Pulmonary artery endothelial cell (primary cell): ENCODE data around the gene SDHA. TPM values are rescaled to one million over a fixed set of nuclear protein-coding genes. Genes with fewer than 3 reads are reported as not detected.
"Not testable (repeated sequence)": the region's sequence is repeated elsewhere in the genome, so short reads cannot be mapped to it uniquely, and the experiment has no call there.

Experiments used
- DNase-seq: peaks from one replicate; pipeline ENCODE4 v3.0.0-alpha.2; 2011; ENCODE audit warnings: low read depth, low spot score
- total RNA-seq: library from RNA; depleted of rRNA; stranded (reverse); fragments of >200 nt; gene quantifications from 2 replicates; pipeline ENCODE4 v1.2.3, GENCODE V29; 2014

SDHA gene
- total RNA-seq, 1 donor from 2014 or later, result 210 TPM

DNA sequence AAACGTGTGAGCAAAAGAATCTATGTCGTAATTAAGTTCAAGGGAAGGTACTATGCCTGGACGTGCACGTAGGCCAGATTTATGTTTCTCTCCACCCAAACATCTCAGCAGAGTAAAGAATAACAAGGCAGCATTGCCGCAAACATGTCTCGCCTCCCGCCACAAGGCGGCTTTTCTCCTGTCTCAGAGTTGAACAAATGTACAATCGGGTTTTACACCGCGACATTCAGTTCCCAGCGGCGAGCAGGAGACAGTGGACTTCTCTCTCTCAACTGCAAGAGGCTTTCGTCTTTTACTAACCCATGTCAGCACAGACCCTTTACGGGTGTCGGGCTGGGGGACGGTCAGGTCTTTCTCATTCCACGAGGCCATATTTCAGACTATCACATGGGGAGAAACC lies 21.1 kb upstream of the SDHA start:
- not testable (repeated sequence) for DNase-seq

DNA sequence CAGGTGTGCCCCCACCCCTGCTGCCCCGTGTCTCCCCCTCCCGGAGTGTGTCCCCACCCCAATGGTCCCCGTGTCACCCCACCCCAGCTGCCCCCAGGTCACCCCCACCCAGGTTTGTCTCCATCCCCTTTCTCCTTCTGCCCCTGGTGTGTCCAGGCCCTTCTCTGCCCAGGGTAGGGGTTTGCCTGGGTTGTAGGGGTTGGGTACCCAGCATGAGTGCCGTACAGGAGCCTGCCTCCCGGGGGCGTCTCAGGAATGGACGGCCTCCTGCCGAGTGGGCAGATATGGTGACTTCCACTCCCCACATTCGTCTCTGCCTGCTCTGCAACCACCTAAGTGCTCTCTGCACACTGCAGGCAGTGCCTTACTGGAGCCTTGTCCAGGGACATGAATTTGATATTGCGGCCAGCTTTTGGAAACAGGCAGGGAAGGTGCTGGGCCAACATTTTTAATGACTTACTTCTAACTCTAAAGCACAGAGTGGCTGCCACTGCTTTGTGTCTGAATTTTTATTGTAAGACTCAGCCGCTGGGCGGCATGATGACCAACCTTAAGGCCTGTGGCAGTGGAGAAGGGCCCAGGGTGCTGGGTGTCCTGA lies 20.1 kb upstream of the SDHA start:
- no peak for DNase-seq

DNA sequence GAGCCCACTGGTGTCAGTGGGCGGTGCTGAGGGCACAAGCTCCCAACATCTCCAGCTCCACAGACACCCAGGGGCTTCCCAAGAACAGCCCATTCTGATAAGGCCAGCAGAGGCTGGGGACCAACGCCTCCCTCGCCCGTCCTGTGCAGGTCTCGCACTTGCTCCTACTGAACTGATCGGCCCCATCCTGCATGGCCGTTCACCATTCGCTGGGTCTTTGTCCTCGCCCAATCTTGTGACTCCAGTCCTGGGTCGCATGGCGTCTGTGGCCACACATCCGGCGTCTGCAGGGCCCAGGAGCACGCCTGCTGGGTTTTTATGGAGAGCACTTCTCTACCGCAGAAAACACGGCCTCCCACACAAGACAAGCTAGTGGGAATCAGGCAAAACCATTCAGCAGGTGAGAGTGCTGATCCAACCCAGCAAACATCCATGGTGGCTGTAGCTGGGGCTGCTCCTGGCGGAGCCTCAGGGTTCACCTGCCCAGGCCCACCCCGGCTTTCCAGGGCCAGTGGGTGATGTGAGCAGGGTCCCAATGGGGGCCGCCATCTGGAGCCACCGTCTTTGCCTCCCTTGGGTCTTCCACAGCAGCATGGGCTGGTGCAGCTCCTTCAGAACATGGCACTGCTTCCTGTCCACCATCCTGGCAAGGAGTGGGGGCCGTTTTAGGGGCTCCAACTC lies 19.5 kb upstream of the SDHA start:
- DNase-seq, result no peak

- DNase-seq, result no peak
Observed at GRCh38 chr5:199197-199949, 18.7 kb upstream of the SDHA start.

GRCh38 chr5:199950-200645 lies 18.0 kb upstream of the SDHA start:
- no peak for DNase-seq

DNA sequence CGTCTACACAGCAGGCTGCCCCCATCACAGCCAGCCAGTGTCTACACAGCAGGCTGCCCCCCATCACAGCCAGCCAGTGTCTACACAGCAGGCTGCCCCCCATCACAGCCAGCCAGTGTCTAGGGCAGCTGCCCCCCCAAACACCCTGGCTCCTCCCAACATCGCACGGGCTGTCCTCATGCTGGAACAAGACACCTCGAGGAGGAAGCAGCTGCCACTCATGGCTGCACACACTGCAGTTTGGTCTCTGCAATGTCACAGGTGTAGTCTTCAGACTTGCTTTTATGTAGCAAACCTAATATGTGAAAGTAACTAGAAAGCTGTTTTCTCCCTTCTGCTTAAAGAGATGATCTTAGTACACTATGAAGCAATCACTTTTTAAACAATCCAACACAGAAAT lies 17.1 kb upstream of the SDHA start:
- no peak for DNase-seq

GRCh38 chr5:201672-202071 lies 16.4 kb upstream of the SDHA start:
- no peak for DNase-seq

GRCh38 chr5:203246-203930 lies 14.7 kb upstream of the SDHA start:
- no peak for DNase-seq

DNA sequence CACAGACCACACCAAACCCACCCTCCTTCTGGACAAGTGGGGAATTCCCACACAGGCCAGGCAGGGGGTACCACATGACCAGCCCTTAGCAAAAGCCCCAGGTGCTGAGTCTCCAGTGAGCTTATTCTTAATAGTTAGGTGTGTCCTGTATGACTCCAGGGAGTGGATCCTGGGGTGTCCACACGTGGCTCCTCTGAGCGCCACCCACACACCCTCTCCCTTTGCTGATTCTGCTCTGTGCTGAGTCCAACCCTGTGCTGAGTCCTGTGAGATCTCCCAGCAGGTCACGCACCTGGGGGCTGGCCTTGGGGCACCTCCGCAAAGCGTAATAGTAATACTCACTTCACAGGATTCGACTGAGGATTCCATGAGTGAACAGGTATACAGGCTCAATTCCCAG lies 14.1 kb upstream of the SDHA start:
- DNase-seq, result no peak

DNA sequence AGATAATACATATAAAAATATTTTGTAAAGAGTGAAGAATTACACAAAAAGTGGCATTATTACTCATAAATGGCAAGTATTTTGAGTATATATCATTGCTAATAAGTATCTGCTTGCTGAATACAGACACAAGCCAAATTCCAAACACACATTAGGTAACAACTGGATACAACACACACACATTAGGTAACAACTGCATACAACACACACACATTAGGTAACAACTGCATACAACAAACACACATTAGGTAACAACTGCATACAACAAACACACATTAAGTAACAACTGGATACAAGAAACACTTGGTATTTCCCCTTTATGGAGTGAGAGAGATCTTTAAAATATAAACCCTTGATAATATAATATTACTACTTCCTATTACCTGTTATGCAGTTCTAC lies 13.7 kb upstream of the SDHA start:
- DNase-seq, result no peak

- DNase-seq, result no peak
Observed at GRCh38 chr5:204966-205670, 13.0 kb upstream of the SDHA start.

DNA sequence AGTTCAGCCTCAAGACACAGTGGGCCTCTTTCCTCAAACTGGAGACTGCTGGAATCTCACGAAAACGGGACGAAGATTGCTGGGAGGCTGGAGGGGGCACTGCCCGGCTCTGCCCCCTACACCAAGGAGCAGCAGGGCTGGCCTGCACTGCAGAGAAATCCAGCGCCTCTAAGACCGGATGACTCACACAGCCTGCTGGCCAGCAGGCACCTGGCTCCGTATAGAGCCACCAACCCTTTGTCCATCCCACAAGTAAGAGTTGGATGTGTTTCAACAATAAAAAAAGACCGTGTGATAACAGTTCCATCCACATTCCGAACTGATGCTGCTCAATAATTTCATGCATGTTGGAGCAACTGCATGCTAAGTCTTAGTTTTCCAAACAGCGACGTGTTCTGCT lies 11.7 kb upstream of the SDHA start:
- DNase-seq, result no peak

GRCh38 chr5:206927-207536 lies 11.1 kb upstream of the SDHA start:
- DNase-seq, result no peak

GRCh38 chr5:207599-207998 lies 10.5 kb upstream of the SDHA start:
- no peak for DNase-seq

DNA sequence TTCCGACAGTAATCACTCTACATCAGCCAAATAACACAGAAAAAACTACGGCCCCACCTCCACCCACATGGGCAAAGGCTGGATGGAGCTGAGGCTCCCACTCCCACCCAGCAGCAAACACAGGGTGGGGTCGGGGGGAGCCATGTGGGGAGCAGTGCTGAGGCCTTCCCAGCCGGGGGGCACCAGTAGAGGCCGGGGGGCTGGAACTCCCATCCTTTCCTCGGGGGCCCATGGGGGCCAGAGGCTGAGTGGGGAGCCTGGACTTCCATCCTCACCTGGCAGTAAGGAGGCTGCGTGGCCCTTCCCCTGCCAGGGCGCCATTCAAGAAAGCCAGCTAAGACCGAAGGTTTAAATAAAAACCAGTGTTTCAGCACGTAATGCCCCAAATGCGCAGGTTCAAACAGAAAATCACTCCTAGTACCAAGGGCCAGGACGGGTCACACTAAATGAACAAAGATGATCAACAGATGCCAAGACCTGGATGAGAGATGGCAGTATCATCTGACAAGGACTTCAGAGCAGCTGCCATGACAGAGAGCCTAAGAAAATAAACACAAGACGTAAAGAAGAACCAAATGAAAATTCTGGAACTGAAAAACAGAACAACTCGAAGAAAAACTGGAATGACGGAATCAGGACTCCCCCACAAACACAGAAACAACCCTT lies 9.5 kb upstream of the SDHA start:
- DNase-seq, result no peak

GRCh38 chr5:213803-214395 lies 4.2 kb upstream of the SDHA start:
- no peak for DNase-seq

DNA sequence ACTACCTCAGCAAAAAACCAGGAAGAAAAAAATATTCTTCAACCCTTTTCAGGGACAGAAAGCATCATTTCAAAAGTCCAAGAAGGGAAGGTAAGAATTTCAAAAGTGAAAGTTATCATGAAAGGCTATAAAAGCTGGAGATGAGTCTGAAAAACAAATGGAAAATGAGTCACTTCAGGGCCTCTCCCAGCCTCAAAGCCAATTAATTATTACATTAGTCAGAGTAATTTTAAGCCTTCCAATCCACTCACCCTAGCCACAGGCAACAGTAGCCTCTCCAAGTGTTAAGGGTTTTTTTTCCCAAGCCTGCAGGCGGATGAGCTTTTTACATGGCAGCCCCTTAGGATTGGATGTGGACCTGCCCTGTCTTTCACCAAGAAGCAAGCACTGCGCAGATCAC lies 2.9 kb upstream of the SDHA start:
- not testable (repeated sequence) for DNase-seq

DNA sequence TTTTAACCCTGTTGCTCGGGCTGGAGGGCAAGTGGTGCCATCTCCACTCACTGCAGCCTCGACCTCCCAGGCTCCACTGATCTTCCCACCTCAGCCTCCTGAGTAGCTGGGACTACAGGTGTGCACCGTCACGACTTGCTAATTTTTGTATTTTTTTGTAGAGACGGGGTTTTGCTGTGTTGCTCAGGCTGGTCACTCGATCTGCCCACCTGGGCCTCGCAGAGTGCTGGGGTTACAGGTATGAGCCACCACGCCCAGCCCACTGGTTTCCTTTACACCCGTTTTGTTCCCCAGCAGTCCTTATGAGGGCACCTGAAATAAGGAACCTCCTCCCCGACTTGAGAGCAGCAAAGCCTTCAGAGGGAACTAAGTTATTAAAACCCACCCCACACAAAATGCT lies 2.0 kb upstream of the SDHA start:
- not testable (repeated sequence) for DNase-seq

GRCh38 chr5:218457-219291 lies 554 bp downstream of the SDHA start:
- no peak for DNase-seq
